ENCODE results near the gene FUCA1. TPM values are rescaled to one million over a fixed set of nuclear protein-coding genes. Genes with fewer than 3 reads are reported as not detected.
A peak's percentile ranks its signal among the peaks of the same experiment; 100 is the strongest.

The FUCA1 gene
- total and polyA plus RNA-seq, 2 of the 8 experiments (the other 6 are each of a cell fraction or from before 2014, with no cell fraction given), result 5.9 to 6.4 TPM

DNA sequence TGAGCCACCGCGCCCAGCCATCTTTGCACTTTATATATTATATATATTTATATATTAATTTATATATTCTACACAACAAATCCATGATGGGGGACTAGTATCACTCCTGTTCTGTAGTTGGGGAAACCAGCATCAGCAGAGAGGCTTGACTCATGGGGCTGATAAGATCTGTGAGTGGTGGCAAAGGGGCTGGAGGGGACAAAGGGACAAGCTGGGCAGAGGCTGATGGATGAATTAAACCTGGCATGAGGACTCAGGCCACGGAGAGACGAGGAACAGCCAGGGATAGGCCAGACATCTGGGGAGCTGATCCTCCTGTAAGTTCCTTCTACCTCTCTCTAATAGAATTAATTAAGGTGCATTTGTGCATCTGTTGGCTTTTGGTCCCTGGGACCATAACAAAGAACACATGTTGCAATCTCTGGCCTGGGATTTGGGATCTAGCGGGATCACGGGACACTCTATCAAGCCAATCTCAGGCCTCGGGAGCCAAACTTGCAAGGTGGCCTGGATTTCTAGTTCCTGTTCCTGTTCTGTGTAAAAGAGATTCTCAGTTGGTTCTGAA is 37.5 kb upstream of the FUCA1 start:
- Histone ChIP-seq H3K79me2 (ENCODE audit: control insufficient read depth in 1 of 2, insufficient read depth in 2 of 2, low read length in 2 of 2) (no peaks in the 10 kb centered on the region), H3K56ac (replicated peaks; ENCODE audit: insufficient read length, low read depth, low read length) (no peak overlapping the region), H4K91ac (replicated peaks; ENCODE audit: insufficient read length, low read length) (no peak overlapping the region), H3K23ac (ENCODE audit: insufficient read length) (no peak overlapping the region), H4K8ac (ENCODE audit: extremely low read depth, insufficient read depth, low read length) (no peak overlapping the region), H3K23me2 (ENCODE audit: low read depth, low read length) (peaks cover 2% of the 10 kb centered on the region; the same call in 1 of the 2 replicates), H2BK120ac (replicated peaks; ENCODE audit: low read depth, low read length) (no peak overlapping the region), H4K5ac (ENCODE audit: insufficient read length, low read depth, low read length) (no peak overlapping the region), H3K9me3 (ENCODE audit: insufficient read depth in 2 of 2, low read depth in 1 of 2, low read length in 1 of 2) (no peaks in the 10 kb centered on the region), H3K27ac (ENCODE audit: low read depth, low read length) (no peak overlapping the region), H3K27me3 (replicated peaks in 1 of 4; ENCODE audit: control insufficient read depth in 3 of 4, extremely low read depth in 1 of 4, insufficient read depth in 3 of 4, low read length in 3 of 4) (peaks cover 5 to 34% (median 27%) of the 10 kb centered on the region in 4 experiments), H3K4ac (replicated peaks; ENCODE audit: insufficient read length, low read depth, low read length) (peak overlapping the region; percentile 35), H3K4me1 (replicated peaks in 1 of 4; ENCODE audit: control insufficient read depth in 3 of 4, insufficient read depth in 4 of 4, low read length in 3 of 4) (peaks cover 8 to 15% (median 9%) of the 10 kb centered on the region in 4 experiments), H3K79me1 (ENCODE audit: low read depth, low read length) (no peaks in the 10 kb centered on the region), H2BK5ac (ENCODE audit: low read depth, low read length) (no peak overlapping the region), H4K20me1 (replicated peaks in 1 of 2; ENCODE audit: control insufficient read depth in 1 of 2, insufficient read depth in 2 of 2, low read length in 2 of 2) (no peaks in the 10 kb centered on the region), H3K4me2 (ENCODE audit: insufficient read depth in 1 of 2, low read depth in 2 of 2, low read length in 2 of 2) (no peak overlapping the region), H2BK15ac (ENCODE audit: low read length) (no peak overlapping the region), H3K14ac (ENCODE audit: insufficient read length) (no peak overlapping the region), H3K4me3 (ENCODE audit: extremely low read depth in 1 of 4, insufficient read depth in 2 of 4, low read depth in 3 of 4, low read length in 4 of 4) (no peak overlapping the region), H3K36me3 (ENCODE audit: control insufficient read depth in 2 of 4, insufficient read depth in 4 of 4, low read length in 3 of 4) (no peaks in the 10 kb centered on the region; a peak in 1 of 8 replicates), H3K18ac (ENCODE audit: extremely low read depth, low read length) (no peak overlapping the region), H2AK5ac (ENCODE audit: low read depth, low read length) (no peak overlapping the region), H2BK20ac (ENCODE audit: low read length) (no peak overlapping the region), H2BK12ac (ENCODE audit: low read depth, low read length) (no peak overlapping the region), H3K9ac (replicated peaks in 1 of 4; ENCODE audit: extremely low read depth in 1 of 4, low read depth in 3 of 4, low read length in 3 of 4) (no peak overlapping the region), H2AFZ (ENCODE audit: low read length) (no peak overlapping the region)
- TF ChIP-seq TAF1 (IDR thresholded peaks at IDR 0.05; ENCODE audit: low read depth, low read length) (no peak), CBX5 (IDR thresholded peaks at IDR 0.05; ENCODE audit: low read depth, low read length) (no peak), TEAD4 (IDR thresholded peaks at IDR 0.05; ENCODE audit: low read depth, low read length) (no peak), SAP30 (IDR thresholded peaks at IDR 0.05; ENCODE audit: insufficient read depth, insufficient replicate concordance, low read length) (no peak), GTF2F1 (IDR thresholded peaks at IDR 0.05; ENCODE audit: borderline replicate concordance, low read depth, low read length) (no peak), RNF2 (IDR thresholded peaks at IDR 0.05; ENCODE audit: borderline replicate concordance, low read depth, low read length, missing control alignments, poor library complexity, severe bottlenecking) (no peak)
- DNase-seq (ENCODE audit: low read depth in 1 of 2, low spot score in 2 of 2) (no peak), FAIRE-seq (no peak)
- 87% methylated on average over 7 of the region's 7 CpGs; no CpG with 5 or more reads in 1 of the 2 experiments for WGBS, 2 experiments (ENCODE audit: extremely low coverage in 1 of 2, insufficient coverage in 1 of 2, insufficient read length in 1 of 2, insufficient replicate concordance in 2 of 2, low coverage in 1 of 2, low lambda C conversion rate in 2 of 2, missing lambda C conversion rate in 1 of 2)
- CTCF ChIA-PET (ENCODE audit: partially characterized antibody), result no interaction called here
- POLR2A ChIA-PET (ENCODE audit: partially characterized antibody), result interaction anchor here (0.6 kb wide), 1 partner anchor 56 kb away, joined by 3 read pairs; no protein-coding TSS in a partner anchor

All from H1 (cell line).